Astrocyte of the cerebellum (primary cell): ENCODE results near the gene UBAC2.

Experiments
- DNase-seq: peaks from one replicate; pipeline ENCODE4 v3.0.0-alpha.2; 2011; ENCODE audit warnings: low read depth
- H3K4me3 ChIP-seq: 2 replicates; pipeline ENCODE4 v1.5.1; 2011; ENCODE audit warnings: mild to moderate bottlenecking, low read depth, low read length, moderate library complexity
- in situ Hi-C: cut with HindIII; loops from 2 replicates; pipeline ENCODE4 v1.10.0; 2017; ENCODE audit warnings: low sequenced_read_pairs
- TF ChIP-seq, protein P1 (sequence below): IDR thresholded peaks from 2 replicates; pipeline ENCODE4 v1.5.1; 2012; ENCODE audit warnings: low read length, low read depth, moderate library complexity, mild to moderate bottlenecking; ENCODE audit errors: missing control alignments

Gene UBAC2

GRCh38 chr13:99211421-99212035 is 10.9 kb downstream of the UBAC2 start:
- TF ChIP-seq, protein P1, sequence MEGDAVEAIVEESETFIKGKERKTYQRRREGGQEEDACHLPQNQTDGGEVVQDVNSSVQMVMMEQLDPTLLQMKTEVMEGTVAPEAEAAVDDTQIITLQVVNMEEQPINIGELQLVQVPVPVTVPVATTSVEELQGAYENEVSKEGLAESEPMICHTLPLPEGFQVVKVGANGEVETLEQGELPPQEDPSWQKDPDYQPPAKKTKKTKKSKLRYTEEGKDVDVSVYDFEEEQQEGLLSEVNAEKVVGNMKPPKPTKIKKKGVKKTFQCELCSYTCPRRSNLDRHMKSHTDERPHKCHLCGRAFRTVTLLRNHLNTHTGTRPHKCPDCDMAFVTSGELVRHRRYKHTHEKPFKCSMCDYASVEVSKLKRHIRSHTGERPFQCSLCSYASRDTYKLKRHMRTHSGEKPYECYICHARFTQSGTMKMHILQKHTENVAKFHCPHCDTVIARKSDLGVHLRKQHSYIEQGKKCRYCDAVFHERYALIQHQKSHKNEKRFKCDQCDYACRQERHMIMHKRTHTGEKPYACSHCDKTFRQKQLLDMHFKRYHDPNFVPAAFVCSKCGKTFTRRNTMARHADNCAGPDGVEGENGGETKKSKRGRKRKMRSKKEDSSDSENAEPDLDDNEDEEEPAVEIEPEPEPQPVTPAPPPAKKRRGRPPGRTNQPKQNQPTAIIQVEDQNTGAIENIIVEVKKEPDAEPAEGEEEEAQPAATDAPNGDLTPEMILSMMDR: no peak
- no peak for DNase-seq
- in situ Hi-C loops: no loop called here
- no peak overlapping the region for H3K4me3 ChIP-seq

GRCh38 chr13:99214232-99214631 is 13.6 kb downstream of the UBAC2 start:
- DNase-seq: no peak
- no peak overlapping the region for H3K4me3 ChIP-seq
- in situ Hi-C loops: no loop called here
- TF ChIP-seq, protein P1: no peak

DNA sequence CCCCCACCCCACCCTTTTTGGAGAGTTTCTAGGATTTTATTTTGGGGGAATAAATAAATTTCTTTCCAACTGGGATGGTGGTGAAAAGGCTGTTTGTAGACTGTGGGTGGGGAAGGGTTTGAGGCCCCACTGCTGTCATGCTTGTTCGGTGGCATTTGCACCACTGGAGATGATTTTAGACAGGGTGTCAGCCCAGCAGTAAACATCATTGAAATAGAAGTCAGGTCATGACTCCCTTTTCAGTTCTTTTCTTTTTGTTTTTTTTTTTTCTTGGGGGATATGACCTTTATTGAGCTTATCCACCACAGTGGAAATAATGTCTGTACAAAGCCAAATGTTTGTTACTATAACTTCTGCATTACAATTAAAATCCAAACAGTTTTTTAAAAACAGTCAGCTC is 14.1 kb downstream of the UBAC2 start:
- no peak overlapping the region for H3K4me3 ChIP-seq
- DNase-seq: no peak
- TF ChIP-seq, protein P1: no peak
- in situ Hi-C loops: no loop called here

DNA sequence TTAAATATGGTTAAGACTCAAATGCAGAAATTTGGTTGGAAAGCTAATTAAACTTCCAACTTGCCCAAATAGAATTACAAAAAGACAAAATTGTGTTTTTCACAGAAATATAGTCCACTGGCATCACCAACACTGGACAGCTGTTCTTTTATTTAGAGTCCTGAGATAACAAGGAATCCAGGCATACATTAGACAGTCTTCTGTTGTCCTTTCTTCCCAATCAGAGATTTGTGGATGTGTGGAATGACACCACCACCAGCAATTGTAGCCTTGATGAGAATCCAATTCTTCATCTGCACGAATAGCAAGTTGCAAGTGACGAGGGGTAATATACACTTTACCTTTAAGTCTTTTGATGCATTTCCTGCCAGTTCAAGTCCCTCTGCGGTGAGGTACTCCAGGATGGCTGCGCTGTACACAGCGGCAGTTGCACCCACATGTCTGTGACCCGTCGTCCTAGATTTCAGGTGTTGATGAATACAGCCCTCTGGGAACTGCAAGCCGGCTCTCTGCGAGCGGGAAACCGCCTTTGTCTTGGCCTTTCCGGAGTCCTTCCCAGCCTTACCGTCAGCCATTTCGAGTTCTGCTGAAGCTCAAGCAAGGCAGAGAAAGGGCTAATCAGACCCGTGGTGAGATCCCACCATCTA is 14.7 kb downstream of the UBAC2 start:
- TF ChIP-seq, protein P1: no peak
- in situ Hi-C loops: no loop called here
- no peak overlapping the region for H3K4me3 ChIP-seq
- no peak for DNase-seq

- no peak for DNase-seq
- in situ Hi-C loops: no loop called here
- TF ChIP-seq, protein P1: no peak
- H3K4me3 ChIP-seq: no peak overlapping the region
These were observed 16.9 kb downstream of the UBAC2 start for GRCh38 chr13:99217461-99218110.

DNA sequence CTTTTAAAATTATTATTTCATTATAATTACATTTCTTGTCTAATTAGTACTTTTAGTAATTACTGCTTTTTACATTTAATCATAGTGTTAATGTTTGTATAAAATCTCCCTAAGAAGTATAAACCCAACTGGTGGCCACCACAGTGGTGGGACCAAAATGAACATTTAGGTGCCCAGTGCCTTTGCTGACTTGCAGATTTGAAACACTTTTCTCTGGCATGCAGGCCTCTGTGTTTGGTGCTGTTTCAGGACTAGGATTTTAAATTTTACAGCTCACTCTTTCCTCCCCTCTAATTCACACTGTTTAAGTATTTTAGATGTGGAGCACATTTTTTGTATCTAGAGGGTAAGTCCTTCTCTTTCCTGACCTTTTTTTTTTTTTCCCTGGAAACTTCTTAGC is 17.5 kb downstream of the UBAC2 start:
- DNase-seq: no peak
- in situ Hi-C loops: no loop called here
- H3K4me3 ChIP-seq: no peak overlapping the region
- TF ChIP-seq, protein P1: no peak
